HepG2 (cell line): ENCODE data around the gene PLD1. TPM values are rescaled to one million over a fixed set of nuclear protein-coding genes. Genes with fewer than 3 reads are reported as not detected.

Experiments
- ELF3 ChIP-seq: IDR thresholded peaks from 2 replicates; pipeline ENCODE4 v1.6.1; 2016; ENCODE audit warnings: missing genetic modification reagents, missing compliant biosample characterization
- FOSL2 ChIP-seq: sonication (generic); formaldehyde crosslinking; IDR thresholded peaks from 2 replicates; pipeline ENCODE4 v1.4.0; 2020; ENCODE audit warnings: missing genetic modification reagents
- KLF6 ChIP-seq: IDR thresholded peaks from 2 replicates; pipeline ENCODE4 v1.8.0; 2016; ENCODE audit warnings: missing biosample characterization, missing genetic modification reagents
- MED1 ChIP-seq: sonication (generic); formaldehyde crosslinking; IDR thresholded peaks from 2 replicates; pipeline ENCODE4 v1.4.0; 2020; ENCODE audit warnings: missing genetic modification reagents
- MLX ChIP-seq: IDR thresholded peaks from 2 replicates; pipeline ENCODE4 v1.6.1; 2016
- MTERF4 ChIP-seq: sonication (generic); formaldehyde crosslinking; IDR thresholded peaks from 2 replicates; pipeline ENCODE4 v1.8.0; 2023; ENCODE audit warnings: mild to moderate bottlenecking, missing genetic modification reagents
- NFYC ChIP-seq: IDR thresholded peaks from 2 replicates; pipeline ENCODE4 v1.6.1; 2016; ENCODE audit warnings: missing genetic modification reagents, missing compliant biosample characterization
- SMAD3 ChIP-seq: sonication (generic); formaldehyde crosslinking; IDR thresholded peaks from 2 replicates; pipeline ENCODE4 v1.4.0; 2020; ENCODE audit warnings: missing genetic modification reagents
- SOX6 ChIP-seq, 2 experiments: fragments of 450-650 bp in 1 of 2; sonication (generic) in 1 of 2; formaldehyde crosslinking in 1 of 2; IDR thresholded peaks; 2 replicates each; pipeline versions ENCODE4 v1.4.0 to v1.6.1; 2017 to 2020; ENCODE audit warnings: antibody characterized with exemption in 1 of 2, mild to moderate bottlenecking in 1 of 2, missing genetic modification reagents in 1 of 2
- THAP8 ChIP-seq: sonication (generic); formaldehyde crosslinking; IDR thresholded peaks from 2 replicates; pipeline ENCODE4 v1.5.1; 2020; ENCODE audit warnings: missing genetic modification reagents, mild to moderate bottlenecking, borderline replicate concordance
- UBTF ChIP-seq: sonication (generic); formaldehyde crosslinking; IDR thresholded peaks from 2 replicates; pipeline ENCODE4 v1.4.0; 2020; ENCODE audit warnings: mild to moderate bottlenecking, missing genetic modification reagents
- ZMAT3 ChIP-seq: sonication (generic); formaldehyde crosslinking; conservative IDR thresholded peaks from 2 replicates; pipeline ENCODE4 v1.7.0; 2021; ENCODE audit warnings: missing genetic modification reagents
- ZNF574 ChIP-seq: sonication (generic); formaldehyde crosslinking; IDR thresholded peaks from 2 replicates; pipeline ENCODE4 v1.4.0; 2020; ENCODE audit warnings: missing genetic modification reagents
- ZNF576 ChIP-seq: sonication (generic); formaldehyde crosslinking; IDR thresholded peaks from 2 replicates; pipeline ENCODE4 v1.4.0; 2020; ENCODE audit warnings: mild to moderate bottlenecking, missing genetic modification reagents
- ZNF704 ChIP-seq: sonication (generic); formaldehyde crosslinking; IDR thresholded peaks from 2 replicates; pipeline ENCODE4 v1.8.1; 2023; ENCODE audit warnings: mild to moderate bottlenecking, inconsistent platforms, moderate library complexity, missing genetic modification reagents, borderline replicate concordance
- ZNF772 ChIP-seq: sonication (generic); formaldehyde crosslinking; IDR thresholded peaks from 2 replicates; pipeline ENCODE4 v1.5.0; 2020; ENCODE audit warnings: mild to moderate bottlenecking, missing genetic modification reagents
- ZSCAN31 ChIP-seq: sonication (generic); formaldehyde crosslinking; IDR thresholded peaks from 2 replicates; pipeline ENCODE4 v1.5.0; 2020; ENCODE audit warnings: low read depth, mild to moderate bottlenecking, missing genetic modification reagents
- polyA plus RNA-seq, 8 experiments: library from polyadenylated mRNA; depleted of rRNA in 3 of 8; stranded (reverse) in 7 of 8; unstranded in 1 of 8; fragments of >200 nt; fragmentation: Illumina TruSeq in 4 of 8; extraction: Trizol in 4 of 8; gene quantifications; 2 replicates each; pipeline versions ENCODE4 v1.2.1 to v1.2.3, GENCODE V29; 2011 to 2016; ENCODE audit warnings: low read depth in 4 of 8, missing spikeins in 1 of 8, mixed read lengths in 1 of 8; ENCODE audit not compliant: insufficient read depth in 1 of 8
- total RNA-seq, 5 experiments: library from RNA; depleted of rRNA; stranded (reverse); fragments of >200 nt; fragmentation: Illumina TruSeq; extraction: Trizol; gene quantifications; 2 replicates each; pipeline ENCODE4 v1.2.3, GENCODE V29; 2016; ENCODE audit warnings: low read depth in 1 of 5

The PLD1 gene
- total and polyA plus RNA-seq, 2 of the 13 experiments (the other 11 are each of a cell fraction or from before 2014, with no cell fraction given): 27.1 to 59.4 TPM

GRCh38 chr3:171825222-171825828 is 15.0 kb upstream of the PLD1 start (continued):
- TF ChIP-seq ZNF576 (no peak), ZNF574 (no peak), ZNF772 (no peak), SMAD3 (CRISPR knock-in tag) (0 out of 2 replicates have a peak, but pooled peaks have one; percentile 48), FOSL2 (CRISPR knock-in tag) (peak; percentile 74), MTERF4 (CRISPR knock-in tag) (0 out of 2 replicates have a peak, but pooled peaks have one; percentile 24), SOX6 (IDR thresholded peaks at IDR 0.05) (no peak), SOX6 (CRISPR knock-in tag; IDR thresholded peaks at IDR 0.05) (no peak; the same call in 1 of the 2 replicates), MED1 (peak; percentile 56; the same call in 1 of the 2 replicates), THAP8 (no peak), UBTF (CRISPR knock-in tag) (no peak), ZNF704 (no peak), ELF3 (CRISPR knock-in tag) (0 out of 2 replicates have a peak, but pooled peaks have one; percentile 14), ZMAT3 (CRISPR knock-in tag) (no peak), KLF6 (0 out of 2 replicates have a peak, but pooled peaks have one; percentile 30), MLX (CRISPR knock-in tag) (peak; percentile 59), NFYC (CRISPR knock-in tag) (no peak), ZSCAN31 (CRISPR knock-in tag) (no peak)
